Activated naive CD8-positive, alpha-beta T cell treated with anti-CD3 and anti-CD28 coated beads, Interleukin-2, amount 50 U/mL, for 24 hours (primary cell): ENCODE data around the gene CHST15.

Source experiments
- ATAC-seq: fragments of 150-1000 bp; cut with Tn5 transposase; one replicate; pipeline ENCODE4 v1.10.0; 2021
- DNase-seq: peaks from one replicate; pipeline ENCODE4 v3.0.0; 2021
- H3K27ac Mint-ChIP-seq: one replicate; pipeline ENCODE4 v1.8.0; 2021; ENCODE audit warnings: mild to moderate bottlenecking, mixed read lengths
- H3K27me3 Mint-ChIP-seq: one replicate; pipeline ENCODE4 v1.8.0; 2021; ENCODE audit warnings: mixed read lengths
- H3K36me3 Mint-ChIP-seq: one replicate; pipeline ENCODE4 v1.8.0; 2021; ENCODE audit warnings: low read depth, mixed read lengths
- H3K4me1 Mint-ChIP-seq: one replicate; pipeline ENCODE4 v1.8.0; 2021; ENCODE audit warnings: mixed read lengths
- H3K4me3 Mint-ChIP-seq: one replicate; pipeline ENCODE4 v1.8.0; 2021; ENCODE audit warnings: mild to moderate bottlenecking, moderate library complexity, mixed read lengths
- H3K9me3 Mint-ChIP-seq: one replicate; pipeline ENCODE4 v1.8.0; 2021; ENCODE audit warnings: mixed read lengths

CHST15 gene

DNA sequence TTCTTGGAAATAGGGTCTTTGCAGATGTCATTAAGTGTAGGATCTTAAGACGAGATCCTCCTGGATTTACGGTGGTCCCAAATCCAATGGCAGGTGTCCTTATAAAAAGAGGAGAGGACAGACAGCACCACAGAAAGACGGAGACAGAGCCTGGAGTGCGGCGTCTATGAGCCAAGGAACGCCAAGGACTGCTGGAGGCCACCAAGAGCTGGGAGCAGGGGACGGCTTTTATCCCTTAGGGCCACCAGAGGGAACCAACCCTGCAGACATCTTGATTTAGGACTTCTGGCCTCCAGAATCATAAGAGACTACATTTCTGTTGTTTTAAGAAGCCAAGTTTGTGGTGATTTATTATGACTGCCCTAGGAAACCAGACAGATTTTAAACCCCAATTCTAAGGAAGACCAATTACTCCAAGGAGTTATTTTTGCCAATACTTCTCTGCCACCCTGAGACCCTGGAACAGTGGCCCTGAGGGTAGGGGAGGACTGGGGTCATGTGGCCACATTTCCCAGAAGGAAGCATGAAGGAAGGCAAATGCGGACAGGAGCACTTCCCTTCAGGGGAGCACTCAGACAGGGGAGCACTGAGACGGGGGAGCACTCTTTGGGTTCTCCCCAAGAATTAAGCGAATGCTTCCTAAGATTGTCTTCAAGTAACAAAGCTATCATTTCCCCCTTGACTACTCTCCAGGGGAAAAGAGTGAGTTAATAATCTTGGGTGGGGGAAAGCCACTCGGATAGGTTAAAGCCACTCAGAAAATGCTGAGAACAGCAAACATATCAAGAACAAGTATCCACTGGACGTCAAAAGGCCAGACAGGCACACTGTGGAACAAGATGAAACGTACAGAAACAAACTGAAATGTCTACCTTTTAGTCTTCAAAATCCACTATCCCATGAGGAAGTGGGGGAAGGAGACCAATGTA is 67.5 kb downstream of the CHST15 start:
- ATAC-seq, result no peak

DNA sequence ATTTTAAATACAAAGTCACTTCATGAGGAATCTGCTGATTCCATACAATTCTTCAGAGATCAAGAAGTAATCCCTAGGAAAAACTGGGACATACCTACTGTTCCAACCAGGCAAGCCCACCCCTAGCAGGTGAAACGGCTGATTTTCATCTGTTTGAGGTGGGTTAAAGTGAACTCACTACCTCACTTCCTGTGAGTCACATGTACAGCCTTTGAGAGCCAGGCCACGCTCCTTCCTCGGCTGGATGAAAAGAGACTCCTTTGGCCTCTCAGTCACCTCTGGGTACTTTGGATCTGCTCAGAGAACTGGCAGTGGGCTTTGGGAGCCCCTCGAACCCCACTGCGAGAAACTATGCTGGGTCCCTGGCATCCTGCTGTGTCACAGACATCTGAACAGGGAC is 68.2 kb downstream of the CHST15 start:
- no peaks in the 10 kb centered on the region for H3K36me3 Mint-ChIP-seq
- no peak for ATAC-seq

More for the DNA sequence above, 67.5 kb downstream of the CHST15 start:
- Mint-ChIP-seq H3K4me3 (no peak overlapping the region), H3K9me3 (no peaks in the 10 kb centered on the region), H3K27ac (no peak overlapping the region), H3K4me1 (peaks cover 2% of the 10 kb centered on the region), H3K36me3 (no peaks in the 10 kb centered on the region), H3K27me3 (no peaks in the 10 kb centered on the region)
- DNase-seq, result no peak

DNA sequence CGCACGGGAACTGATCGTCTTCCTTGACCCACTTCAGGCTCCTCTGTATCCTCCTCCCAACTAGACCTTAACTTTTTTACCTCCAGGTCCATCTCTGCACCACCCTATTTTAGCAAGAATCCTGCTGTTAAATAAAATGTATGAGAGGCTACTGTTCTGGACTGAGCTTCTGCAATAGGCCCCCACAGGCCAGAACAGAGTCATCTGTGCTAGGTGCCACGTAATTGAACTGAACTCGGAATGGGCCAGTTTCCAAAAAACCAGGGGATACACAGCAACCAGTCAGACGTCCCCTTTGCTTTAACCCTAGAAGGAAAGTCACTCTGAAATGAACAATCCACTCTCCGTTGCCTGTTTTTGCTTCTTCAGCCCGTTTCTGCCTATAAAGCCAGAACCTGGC is 71.3 kb downstream of the CHST15 start:
- Mint-ChIP-seq H3K36me3 (no peaks in the 10 kb centered on the region), H3K9me3 (no peaks in the 10 kb centered on the region), H3K27ac (no peak overlapping the region), H3K4me1 (peaks cover 2% of the 10 kb centered on the region), H3K27me3 (no peaks in the 10 kb centered on the region), H3K4me3 (no peak overlapping the region)
- DNase-seq (no peak), ATAC-seq (no peak)

More for the DNA sequence above, 68.2 kb downstream of the CHST15 start:
- H3K27me3 Mint-ChIP-seq, result no peaks in the 10 kb centered on the region
- no peaks in the 10 kb centered on the region for H3K9me3 Mint-ChIP-seq
- no peak for DNase-seq
- H3K4me3 Mint-ChIP-seq, result no peak overlapping the region
- no peak overlapping the region for H3K27ac Mint-ChIP-seq
- H3K4me1 Mint-ChIP-seq, result peaks cover 2% of the 10 kb centered on the region

DNA sequence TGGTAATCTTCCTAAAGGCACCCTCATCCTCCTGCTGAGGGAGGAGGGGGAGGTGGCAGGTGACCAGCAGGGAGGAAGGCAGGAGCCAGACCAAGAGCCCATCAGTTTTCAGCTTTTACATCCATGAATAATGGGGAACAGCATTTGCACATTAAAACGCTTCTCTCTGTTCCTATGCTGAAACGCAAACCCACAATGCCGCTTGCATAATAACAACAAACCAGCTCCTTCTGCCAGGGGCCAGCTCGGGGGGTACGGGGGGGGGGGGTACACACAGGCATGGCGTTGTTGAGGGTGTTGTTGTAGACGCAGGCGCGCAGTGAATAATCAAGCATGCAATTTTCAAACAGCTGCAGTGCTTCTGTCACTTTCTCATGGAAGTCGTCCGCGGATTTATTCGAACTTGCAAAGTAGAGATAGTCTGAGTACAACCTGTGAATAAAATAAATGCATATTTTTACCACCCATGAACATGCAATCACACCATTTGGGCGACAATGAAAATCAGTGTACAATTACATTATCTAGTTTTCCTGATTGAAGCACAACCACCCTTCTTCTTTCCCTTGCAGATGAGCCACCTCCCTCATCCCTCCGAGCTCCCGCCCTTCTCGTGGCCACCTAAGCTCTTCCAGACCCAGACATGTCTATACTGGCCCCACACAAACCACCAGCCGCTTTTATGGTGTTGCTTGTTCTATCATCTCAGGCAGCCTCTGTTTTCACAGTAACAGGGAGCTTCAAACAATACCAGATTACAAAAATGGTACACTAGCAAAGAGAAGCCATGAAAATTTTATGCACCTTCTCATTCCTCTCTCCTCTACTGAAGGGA is 72.2 kb downstream of the CHST15 start:
- no peak for ATAC-seq
- Mint-ChIP-seq H3K27ac (no peak overlapping the region), H3K27me3 (no peaks in the 10 kb centered on the region)

DNA sequence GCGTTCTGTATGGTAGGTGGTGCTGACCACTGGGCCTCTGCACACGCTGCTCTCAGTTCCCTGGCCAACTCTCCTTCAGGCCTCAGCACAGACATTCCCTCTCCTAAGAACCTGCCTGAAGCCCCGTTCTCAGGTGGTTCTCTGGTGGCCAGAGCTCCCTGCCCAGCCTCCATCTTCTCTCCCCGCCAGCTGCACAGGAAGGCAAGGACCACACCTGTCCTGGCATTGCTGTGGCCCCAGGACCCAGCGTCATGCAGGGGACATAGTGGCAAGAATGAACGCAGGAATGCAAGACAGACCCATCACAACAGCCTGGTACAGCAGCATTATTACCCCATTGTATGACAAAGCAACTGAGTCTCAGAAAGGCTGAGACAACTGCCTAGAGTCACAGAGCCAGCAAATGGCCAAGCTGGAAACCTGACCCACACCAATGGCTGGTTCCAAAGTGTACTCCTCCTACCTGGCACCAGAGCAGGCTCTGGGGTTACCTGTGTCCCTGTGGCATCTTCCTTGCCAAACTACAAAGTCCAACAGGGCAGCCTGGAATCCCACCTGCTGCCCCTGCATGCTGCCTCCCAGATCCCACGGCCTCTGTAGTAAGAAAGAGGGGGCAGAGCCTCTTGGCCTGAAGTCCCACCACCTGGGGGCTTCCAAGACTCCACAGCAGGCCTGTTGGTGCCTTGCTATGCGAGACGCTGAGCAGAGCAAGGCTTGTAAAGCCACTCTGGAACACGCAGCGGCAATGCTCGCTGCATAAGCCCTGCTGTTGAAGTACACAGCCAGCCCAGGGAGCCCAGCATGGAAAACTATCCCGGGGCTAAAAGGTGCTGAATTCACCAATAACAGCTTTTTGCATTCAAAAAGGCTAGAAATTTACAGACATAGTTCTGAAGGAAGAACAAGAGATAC is 73.3 kb downstream of the CHST15 start:
- no peak for ATAC-seq
- Mint-ChIP-seq H3K9me3 (no peaks in the 10 kb centered on the region), H3K4me3 (no peak overlapping the region), H3K4me1 (no peaks in the 10 kb centered on the region), H3K27ac (no peak overlapping the region), H3K36me3 (no peaks in the 10 kb centered on the region), H3K27me3 (no peaks in the 10 kb centered on the region)
- DNase-seq, result no peak

More for the DNA sequence above, 72.2 kb downstream of the CHST15 start:
- H3K36me3 Mint-ChIP-seq, result no peaks in the 10 kb centered on the region
- H3K9me3 Mint-ChIP-seq, result no peaks in the 10 kb centered on the region
- H3K4me3 Mint-ChIP-seq, result no peak overlapping the region
- DNase-seq, result no peak
- peaks cover 2% of the 10 kb centered on the region for H3K4me1 Mint-ChIP-seq

DNA sequence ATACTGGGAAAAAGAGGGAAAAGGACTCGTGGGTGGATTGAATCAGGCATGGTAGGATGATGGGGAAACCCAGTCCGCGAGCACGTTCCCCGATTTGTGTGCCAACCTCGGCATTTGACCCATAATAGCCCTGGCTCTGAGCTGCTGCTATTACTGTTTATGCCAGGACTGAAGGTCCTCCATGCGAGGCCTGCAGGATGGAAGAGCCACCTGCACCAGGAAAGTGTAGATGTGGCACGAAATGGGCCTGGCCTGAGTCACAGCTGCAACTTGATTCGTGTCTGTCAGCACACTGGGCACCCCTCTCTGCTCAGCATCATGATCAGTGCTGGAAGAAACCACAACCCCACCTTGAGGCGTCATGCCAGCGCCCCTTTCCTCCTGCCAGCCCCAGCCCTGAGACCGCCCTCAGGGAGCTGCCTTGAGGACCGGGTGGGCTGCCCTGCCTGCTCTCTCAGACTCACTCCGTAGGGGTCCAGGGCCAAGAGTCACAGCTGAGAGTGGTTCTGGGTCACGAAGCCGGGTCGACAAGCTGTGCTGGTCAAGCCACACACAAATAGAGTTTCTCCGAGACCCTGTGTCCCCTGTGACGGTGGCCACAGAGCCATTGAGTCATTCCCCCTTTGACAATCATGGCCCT is 74.4 kb downstream of the CHST15 start:
- Mint-ChIP-seq H3K27me3 (no peaks in the 10 kb centered on the region), H3K36me3 (no peaks in the 10 kb centered on the region), H3K9me3 (peaks cover 2% of the 10 kb centered on the region), H3K27ac (no peak overlapping the region), H3K4me1 (no peaks in the 10 kb centered on the region), H3K4me3 (no peak overlapping the region)
- no peak for ATAC-seq
- DNase-seq, result no peak

DNA sequence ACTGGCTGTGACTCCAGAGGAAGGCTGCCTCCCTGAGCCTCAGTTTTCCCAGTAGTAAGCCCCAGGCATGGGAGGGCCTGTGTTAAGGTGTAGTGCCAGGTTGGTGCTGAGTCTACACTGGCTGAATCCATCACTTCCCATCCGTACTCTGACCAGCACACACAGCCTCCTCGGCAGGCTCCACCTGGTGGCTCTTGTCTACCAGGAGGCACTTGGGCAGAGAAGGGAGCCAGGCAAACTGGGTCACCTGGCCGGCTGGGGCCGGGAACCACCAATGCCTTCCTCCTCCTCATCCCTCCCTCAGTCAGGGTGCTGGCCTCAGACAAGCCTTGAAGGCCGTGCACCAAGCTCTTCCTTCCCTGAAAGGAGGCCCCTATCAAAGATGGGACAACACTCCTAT is 75.7 kb downstream of the CHST15 start:
- Mint-ChIP-seq H3K4me1 (no peaks in the 10 kb centered on the region), H3K9me3 (peaks cover 5% of the 10 kb centered on the region), H3K36me3 (peaks cover 1% of the 10 kb centered on the region), H3K27ac (no peak overlapping the region), H3K27me3 (no peaks in the 10 kb centered on the region), H3K4me3 (no peak overlapping the region)
- DNase-seq, result no peak
- no peak for ATAC-seq

DNA sequence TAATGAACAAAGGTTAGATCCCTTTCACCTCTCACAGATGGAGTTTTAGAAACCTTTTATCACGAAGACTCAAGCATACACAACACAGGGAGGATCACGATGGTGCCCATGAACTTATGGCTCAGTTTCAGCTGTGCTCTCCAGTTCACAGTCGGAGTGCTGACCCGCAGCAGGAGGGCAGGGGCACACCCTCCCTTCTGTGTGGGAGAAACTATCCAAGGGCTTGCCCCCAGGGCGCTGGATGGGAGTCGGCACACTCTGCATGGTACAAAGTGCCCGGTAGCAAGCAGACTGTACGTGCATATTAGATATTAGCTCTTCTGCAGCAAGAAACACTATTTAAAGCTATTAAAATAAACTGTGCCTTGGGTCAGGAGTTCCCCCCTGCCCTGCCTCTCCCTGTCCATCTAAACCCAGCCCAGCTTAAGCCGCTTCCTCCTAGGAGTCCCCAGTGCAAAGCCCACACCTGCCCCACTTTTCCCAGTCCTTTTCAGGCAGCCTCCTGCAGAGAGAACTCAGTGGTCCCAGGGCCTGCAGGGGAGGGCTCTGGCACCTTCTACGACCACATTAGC is 76.5 kb downstream of the CHST15 start:
- Mint-ChIP-seq H3K27me3 (no peaks in the 10 kb centered on the region), H3K4me1 (no peaks in the 10 kb centered on the region)
- no peak for ATAC-seq

DNA sequence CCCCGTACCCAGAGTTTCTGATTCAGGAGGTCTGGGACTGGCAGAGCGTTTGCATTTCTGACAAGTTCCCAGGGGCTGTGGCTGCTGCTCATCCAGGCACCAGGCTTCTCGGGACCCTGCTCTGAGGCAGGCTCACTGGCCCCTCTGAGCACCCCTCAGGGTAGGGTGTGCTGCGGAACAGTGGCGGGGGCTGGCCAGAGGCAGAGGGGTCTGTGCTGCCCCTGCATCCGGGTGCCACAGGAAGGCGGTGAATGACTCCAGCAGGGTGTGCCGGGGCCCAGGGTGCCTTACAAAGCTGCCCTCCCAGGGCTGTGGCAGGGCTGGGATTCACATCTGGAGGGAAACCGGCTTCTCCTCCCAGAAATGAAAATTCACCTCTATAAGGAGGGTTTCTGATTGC is 77.4 kb downstream of the CHST15 start:
- Mint-ChIP-seq H3K27ac (no peak overlapping the region), H3K9me3 (peaks cover 5% of the 10 kb centered on the region), H3K27me3 (no peaks in the 10 kb centered on the region), H3K4me3 (no peak overlapping the region), H3K36me3 (peaks cover 1% of the 10 kb centered on the region), H3K4me1 (no peaks in the 10 kb centered on the region)
- DNase-seq (no peak), ATAC-seq (no peak)

More for the DNA sequence above, 76.5 kb downstream of the CHST15 start:
- no peak overlapping the region for H3K27ac Mint-ChIP-seq
- peaks cover 1% of the 10 kb centered on the region for H3K36me3 Mint-ChIP-seq
- peaks cover 5% of the 10 kb centered on the region for H3K9me3 Mint-ChIP-seq
- H3K4me3 Mint-ChIP-seq, result no peak overlapping the region
- DNase-seq, result no peak

DNA sequence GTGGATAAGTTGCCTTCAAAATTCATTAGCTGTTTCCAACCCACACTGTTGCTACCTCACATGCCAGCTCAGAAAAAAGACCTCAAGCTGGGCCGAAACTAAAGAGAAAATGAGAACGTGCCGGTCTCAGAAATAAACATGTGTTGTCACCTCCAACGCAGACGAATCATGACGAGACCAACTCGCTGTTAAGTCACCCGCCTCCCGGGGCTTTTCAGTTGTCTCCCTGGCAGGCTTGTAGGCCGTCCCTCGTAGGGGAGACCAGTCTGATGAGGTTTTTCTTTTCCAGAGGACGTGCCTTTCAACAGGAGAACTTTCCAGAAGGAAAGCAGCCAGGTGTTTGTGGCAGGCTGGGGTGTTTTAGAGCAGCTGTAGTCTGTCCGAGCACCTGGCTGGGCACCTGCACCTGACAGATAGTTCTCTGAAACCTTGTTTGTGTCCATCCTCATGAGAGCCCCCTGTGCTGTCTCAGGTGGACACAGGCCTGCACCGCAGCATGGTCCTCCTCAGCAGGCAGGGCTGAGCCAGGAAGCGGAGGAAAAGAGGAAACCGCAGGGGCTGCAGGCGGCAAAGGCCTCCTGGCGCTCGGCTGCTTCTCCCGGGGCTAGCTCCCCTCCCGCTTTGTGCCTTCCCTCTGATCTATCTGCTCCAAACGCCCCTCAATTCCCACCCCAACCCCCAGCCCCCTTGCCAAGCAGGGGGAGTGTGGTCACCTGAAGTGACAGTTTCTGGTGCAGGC is 78.8 kb downstream of the CHST15 start:
- H3K9me3 Mint-ChIP-seq, result peaks cover 5% of the 10 kb centered on the region
- H3K27me3 Mint-ChIP-seq, result no peaks in the 10 kb centered on the region
- no peak for DNase-seq
- no peaks in the 10 kb centered on the region for H3K4me1 Mint-ChIP-seq
- no peak overlapping the region for H3K4me3 Mint-ChIP-seq
- no peak overlapping the region for H3K27ac Mint-ChIP-seq
- H3K36me3 Mint-ChIP-seq, result peaks cover 1% of the 10 kb centered on the region
- ATAC-seq, result no peak

DNA sequence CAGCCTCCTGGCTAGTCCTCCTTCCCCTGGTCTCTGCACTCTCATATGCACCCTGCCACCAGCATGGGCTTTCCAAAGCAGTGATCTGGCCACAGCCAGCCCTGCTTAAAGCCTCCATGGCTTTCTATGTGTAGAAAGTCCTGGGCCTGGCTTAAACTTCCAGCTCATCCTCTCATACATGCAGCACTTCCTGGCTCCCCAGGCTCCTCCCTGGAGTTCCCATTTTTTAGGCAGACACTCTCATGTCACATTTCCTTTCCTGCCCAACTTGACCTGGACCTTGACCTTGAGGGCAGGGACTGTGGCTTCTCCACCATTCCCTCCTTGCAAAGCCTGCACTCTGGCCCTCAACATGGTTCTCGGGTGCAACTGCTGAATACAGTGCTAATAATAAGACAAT is 79.5 kb downstream of the CHST15 start:
- Mint-ChIP-seq H3K27ac (no peak overlapping the region), H3K4me1 (no peaks in the 10 kb centered on the region), H3K4me3 (no peak overlapping the region), H3K27me3 (no peaks in the 10 kb centered on the region), H3K9me3 (peaks cover 5% of the 10 kb centered on the region), H3K36me3 (peaks cover 1% of the 10 kb centered on the region)
- DNase-seq (no peak), ATAC-seq (no peak)

DNA sequence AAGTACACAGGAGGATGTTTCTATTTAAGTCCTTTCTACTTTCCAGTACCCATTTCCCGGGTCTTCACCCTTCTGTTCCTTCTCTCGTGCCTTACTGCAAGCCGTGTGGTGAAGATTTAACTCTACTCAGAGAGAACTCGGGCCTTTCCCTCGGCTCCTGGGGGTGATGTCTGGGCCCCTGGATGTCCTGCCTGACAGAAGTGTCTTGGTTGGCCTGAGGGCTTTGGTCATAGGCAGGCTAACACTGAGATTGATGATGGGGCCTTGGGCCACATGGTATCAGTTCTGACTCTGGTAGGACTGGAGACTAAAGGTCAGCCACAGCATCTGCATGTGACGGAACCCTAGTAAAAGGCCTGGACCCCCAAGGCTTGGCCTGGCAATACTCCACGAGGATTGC is 80.4 kb downstream of the CHST15 start:
- Mint-ChIP-seq H3K27ac (no peak overlapping the region), H3K4me1 (no peaks in the 10 kb centered on the region)
- no peak for ATAC-seq

DNA sequence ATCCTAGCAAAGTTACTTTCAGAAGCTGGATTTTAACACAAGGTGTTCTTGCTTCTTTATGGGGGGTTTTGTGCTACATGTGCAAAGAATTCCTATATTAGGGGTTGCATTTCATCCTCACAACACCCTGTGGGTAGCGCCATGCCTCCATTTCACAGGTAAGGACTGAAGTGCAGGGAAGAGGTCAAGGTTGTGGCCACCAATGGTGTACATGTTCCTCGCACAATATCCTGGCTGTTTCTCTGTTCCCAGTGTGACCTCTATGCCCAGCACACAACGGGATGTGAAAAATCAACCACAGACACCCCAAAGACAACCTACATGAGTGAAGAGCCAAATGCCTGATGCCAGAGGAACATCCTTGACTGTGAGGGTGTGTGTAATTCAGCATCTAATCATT is 80.8 kb downstream of the CHST15 start:
- H3K4me1 Mint-ChIP-seq, result no peaks in the 10 kb centered on the region
- H3K4me3 Mint-ChIP-seq, result no peak overlapping the region
- ATAC-seq, result no peak
- no peak for DNase-seq
- peaks cover 5% of the 10 kb centered on the region for H3K9me3 Mint-ChIP-seq
- H3K27ac Mint-ChIP-seq, result no peak overlapping the region
- H3K36me3 Mint-ChIP-seq, result peaks cover 1% of the 10 kb centered on the region
- no peaks in the 10 kb centered on the region for H3K27me3 Mint-ChIP-seq

More for the DNA sequence above, 80.4 kb downstream of the CHST15 start:
- Mint-ChIP-seq H3K27me3 (no peaks in the 10 kb centered on the region), H3K36me3 (peaks cover 1% of the 10 kb centered on the region), H3K9me3 (peaks cover 5% of the 10 kb centered on the region), H3K4me3 (no peak overlapping the region)
- DNase-seq, result no peak
